Chondrocyte (in vitro differentiated cells): ENCODE measurements around the gene APP. TPM values are rescaled to one million over a fixed set of nuclear protein-coding genes. Genes with fewer than 3 reads are reported as not detected.

Experiments used
- DNase-seq: peaks from one replicate; pipeline ENCODE4 v3.0.0; 2021; ENCODE audit warnings: mixed read lengths, low spot score
- H3K27ac Mint-ChIP-seq: one replicate; pipeline ENCODE4 v1.8.0; 2021; ENCODE audit warnings: mild to moderate bottlenecking, moderate library complexity, mixed read lengths; ENCODE audit not compliant: unreplicated experiment
- H3K27me3 Mint-ChIP-seq: 2 replicates; pipeline ENCODE4 v1.8.0; 2021; ENCODE audit warnings: low read depth, mixed read lengths
- H3K36me3 Mint-ChIP-seq: 2 replicates; pipeline ENCODE4 v1.8.0; 2021; ENCODE audit warnings: low read depth, mixed read lengths
- H3K4me1 Mint-ChIP-seq: 2 replicates; pipeline ENCODE4 v1.8.0; 2021; ENCODE audit warnings: low read depth, mild to moderate bottlenecking, mixed read lengths
- H3K4me3 Mint-ChIP-seq: one replicate; pipeline ENCODE4 v1.8.0; 2021; ENCODE audit warnings: mild to moderate bottlenecking, moderate library complexity, mixed read lengths; ENCODE audit not compliant: unreplicated experiment
- H3K9me3 Mint-ChIP-seq: 2 replicates; pipeline ENCODE4 v1.8.0; 2021; ENCODE audit warnings: low read depth, mixed read lengths
- CTCF ChIP-seq: fragments of 200-600 bp; sonication (generic); IDR thresholded peaks from 2 replicates; pipeline ENCODE4 v1.5.0; 2021; ENCODE audit warnings: antibody characterized with exemption, mild to moderate bottlenecking, moderate library complexity
- total RNA-seq: library from RNA; stranded (reverse); gene quantifications from 3 replicates; pipeline ENCODE4 v1.2.1, GENCODE V29; 2021

Gene APP
- total RNA-seq, 1 donor from 2014 or later: 442 TPM

- H3K4me3 Mint-ChIP-seq: no peak overlapping the region
- DNase-seq: no peak
- H3K27me3 Mint-ChIP-seq: no peaks in the 10 kb centered on the region
- peaks cover 12% of the 10 kb centered on the region for H3K4me1 Mint-ChIP-seq
- H3K9me3 Mint-ChIP-seq: no peaks in the 10 kb centered on the region
- TF ChIP-seq CTCF: no peak
- no peak overlapping the region for H3K27ac Mint-ChIP-seq
- H3K36me3 Mint-ChIP-seq: no peaks in the 10 kb centered on the region
Observed at GRCh38 chr21:26060335-26061115, 110.0 kb downstream of the APP start.

- DNase-seq: no peak
- no peak for TF ChIP-seq CTCF
- Mint-ChIP-seq H3K36me3 (no peaks in the 10 kb centered on the region), H3K27ac (no peak overlapping the region), H3K4me1 (peaks cover 17% of the 10 kb centered on the region), H3K9me3 (no peaks in the 10 kb centered on the region), H3K27me3 (no peaks in the 10 kb centered on the region), H3K4me3 (no peak overlapping the region)
Observed at GRCh38 chr21:26057477-26058170, 112.9 kb downstream of the APP start.

GRCh38 chr21:26055841-26056264 is 114.7 kb downstream of the APP start:
- DNase-seq: no peak
- Mint-ChIP-seq H3K4me3 (no peak overlapping the region), H3K27me3 (no peaks in the 10 kb centered on the region), H3K4me1 (peaks cover 20% of the 10 kb centered on the region), H3K27ac (no peak overlapping the region), H3K9me3 (no peaks in the 10 kb centered on the region), H3K36me3 (peaks cover 2% of the 10 kb centered on the region)
- no peak for TF ChIP-seq CTCF

- no peak overlapping the region for H3K27ac Mint-ChIP-seq
- TF ChIP-seq CTCF: no peak
- peaks cover 15% of the 10 kb centered on the region for H3K4me1 Mint-ChIP-seq
- no peaks in the 10 kb centered on the region for H3K27me3 Mint-ChIP-seq
- no peak for DNase-seq
- H3K9me3 Mint-ChIP-seq: no peaks in the 10 kb centered on the region
- no peak overlapping the region for H3K4me3 Mint-ChIP-seq
- H3K36me3 Mint-ChIP-seq: peaks cover 7% of the 10 kb centered on the region
Observed at GRCh38 chr21:26055010-26055409, 115.6 kb downstream of the APP start.

GRCh38 chr21:26052057-26052456 is 118.5 kb downstream of the APP start:
- H3K36me3 Mint-ChIP-seq: peaks cover 18% of the 10 kb centered on the region
- H3K9me3 Mint-ChIP-seq: no peaks in the 10 kb centered on the region
- no peak overlapping the region for H3K27ac Mint-ChIP-seq

More at GRCh38 chr21:26052057-26052456, 118.5 kb downstream of the APP start:
- Mint-ChIP-seq H3K4me3 (no peak overlapping the region), H3K27me3 (no peaks in the 10 kb centered on the region), H3K4me1 (peaks cover 8% of the 10 kb centered on the region)
- DNase-seq: no peak
- no peak for TF ChIP-seq CTCF
